ENCODE results near the gene ANXA11.

DNA sequence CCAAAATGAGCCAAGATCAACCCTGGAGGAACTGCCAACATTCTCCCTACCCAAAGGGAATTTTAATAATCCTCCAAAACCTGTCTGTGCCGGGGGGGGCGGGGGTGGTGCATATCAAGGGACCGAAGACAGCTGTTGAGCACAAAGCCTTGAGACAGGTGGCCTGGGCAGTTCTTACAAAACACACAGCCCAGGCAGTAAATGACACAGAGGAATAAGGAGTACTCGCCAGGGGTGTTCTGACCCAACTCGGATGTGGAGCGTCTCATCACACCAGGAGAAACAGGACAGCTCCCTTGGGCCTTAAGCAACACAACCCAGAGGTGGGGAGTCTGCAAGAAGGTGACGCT is 37.2 kb downstream of the ANXA11 start:
- TF ChIP-seq POLR2A (IDR thresholded peaks at IDR 0.05; ENCODE audit: low read length) (no peak), GATA1 (IDR thresholded peaks at IDR 0.05; ENCODE audit: low read depth, low read length) (no peak)
